ENCODE results near the gene ARID1B. TPM values are rescaled to one million over a fixed set of nuclear protein-coding genes. Genes with fewer than 3 reads are reported as not detected.

The ARID1B gene
- total RNA-seq, 1 donor from 2014 or later, result 62.1 TPM

- Histone ChIP-seq H3K27me3 (no peaks in the 10 kb centered on the region), H3K4me1 (peaks cover 7% of the 10 kb centered on the region), H3K4me2 (no peak overlapping the region), H2AFZ (replicated peaks) (no peak overlapping the region), H3K79me2 (ENCODE audit: low read depth) (no peaks in the 10 kb centered on the region), H3K9ac (no peak overlapping the region), H3K4me3 (no peak overlapping the region), H3K27ac (no peak overlapping the region), H3K9me3 (ENCODE audit: low read depth) (no peaks in the 10 kb centered on the region), H3F3A (ENCODE audit: low read depth) (no peaks in the 10 kb centered on the region), H4K20me1 (ENCODE audit: low read depth) (no peaks in the 10 kb centered on the region), H3K36me3 (no peaks in the 10 kb centered on the region)
- peak overlapping the region; percentile 90 for H3K27ac Mint-ChIP-seq
- H3K9me3 Mint-ChIP-seq, result no peaks in the 10 kb centered on the region
- DNase-seq (ENCODE audit: low spot score), result no peak
- H3K4me3 Mint-ChIP-seq, result no peak overlapping the region
- TF ChIP-seq EZH2phosphoT487 (IDR thresholded peaks at IDR 0.05) (no peak), EZH2 (IDR thresholded peaks at IDR 0.05) (no peak)
- TF ChIP-seq, protein P1, sequence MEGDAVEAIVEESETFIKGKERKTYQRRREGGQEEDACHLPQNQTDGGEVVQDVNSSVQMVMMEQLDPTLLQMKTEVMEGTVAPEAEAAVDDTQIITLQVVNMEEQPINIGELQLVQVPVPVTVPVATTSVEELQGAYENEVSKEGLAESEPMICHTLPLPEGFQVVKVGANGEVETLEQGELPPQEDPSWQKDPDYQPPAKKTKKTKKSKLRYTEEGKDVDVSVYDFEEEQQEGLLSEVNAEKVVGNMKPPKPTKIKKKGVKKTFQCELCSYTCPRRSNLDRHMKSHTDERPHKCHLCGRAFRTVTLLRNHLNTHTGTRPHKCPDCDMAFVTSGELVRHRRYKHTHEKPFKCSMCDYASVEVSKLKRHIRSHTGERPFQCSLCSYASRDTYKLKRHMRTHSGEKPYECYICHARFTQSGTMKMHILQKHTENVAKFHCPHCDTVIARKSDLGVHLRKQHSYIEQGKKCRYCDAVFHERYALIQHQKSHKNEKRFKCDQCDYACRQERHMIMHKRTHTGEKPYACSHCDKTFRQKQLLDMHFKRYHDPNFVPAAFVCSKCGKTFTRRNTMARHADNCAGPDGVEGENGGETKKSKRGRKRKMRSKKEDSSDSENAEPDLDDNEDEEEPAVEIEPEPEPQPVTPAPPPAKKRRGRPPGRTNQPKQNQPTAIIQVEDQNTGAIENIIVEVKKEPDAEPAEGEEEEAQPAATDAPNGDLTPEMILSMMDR (IDR thresholded peaks at IDR 0.05), result no peak
- H3K4me1 Mint-ChIP-seq, result peaks cover 6% of the 10 kb centered on the region
- H3K36me3 Mint-ChIP-seq, result peaks cover 26% of the 10 kb centered on the region
- H3K27me3 Mint-ChIP-seq (ENCODE audit: insufficient read depth, low read depth), result no peaks in the 10 kb centered on the region
Observed at GRCh38 chr6:157108923-157109322, 331.7 kb downstream of the ARID1B start.

GRCh38 chr6:157110607-157111006 is 333.4 kb downstream of the ARID1B start:
- Histone ChIP-seq H3K36me3 (no peaks in the 10 kb centered on the region), H3F3A (ENCODE audit: low read depth) (peaks cover 4% of the 10 kb centered on the region), H3K4me3 (no peak overlapping the region), H3K79me2 (ENCODE audit: low read depth) (no peaks in the 10 kb centered on the region), H3K9ac (no peak overlapping the region), H2AFZ (replicated peaks) (no peak overlapping the region), H3K9me3 (ENCODE audit: low read depth) (no peaks in the 10 kb centered on the region), H3K27ac (no peak overlapping the region), H3K4me2 (no peak overlapping the region), H3K4me1 (peaks cover 7% of the 10 kb centered on the region), H3K27me3 (no peaks in the 10 kb centered on the region), H4K20me1 (ENCODE audit: low read depth) (no peaks in the 10 kb centered on the region)
- TF ChIP-seq EZH2phosphoT487 (IDR thresholded peaks at IDR 0.05) (no peak), EZH2 (IDR thresholded peaks at IDR 0.05) (no peak)
- TF ChIP-seq, protein P1 (IDR thresholded peaks at IDR 0.05), result no peak
- Mint-ChIP-seq H3K9me3 (no peaks in the 10 kb centered on the region), H3K27me3 (ENCODE audit: insufficient read depth, low read depth) (no peaks in the 10 kb centered on the region), H3K4me3 (no peak overlapping the region), H3K36me3 (peaks cover 23% of the 10 kb centered on the region), H3K4me1 (peaks cover 6% of the 10 kb centered on the region), H3K27ac (peak overlapping the region; percentile 33)
- DNase-seq (ENCODE audit: low spot score), result no peak

DNA sequence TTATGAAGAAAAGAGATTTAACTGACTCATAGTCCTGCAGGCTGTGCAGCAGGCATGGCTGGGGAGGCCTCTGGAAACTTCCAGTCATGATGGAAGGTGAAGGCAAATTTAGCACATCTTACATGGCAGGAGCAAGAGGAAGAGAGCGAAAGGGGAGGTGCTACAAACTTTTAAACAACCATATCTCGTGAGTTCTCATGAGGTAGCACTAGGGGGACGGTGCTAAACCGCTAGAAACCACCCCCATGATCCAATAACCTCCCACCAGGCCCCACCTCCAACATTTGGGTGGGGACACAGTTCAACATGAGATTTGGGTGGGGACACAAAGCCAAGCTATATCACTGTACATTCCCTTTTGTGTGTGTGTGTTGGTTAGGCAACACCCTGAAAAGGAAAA is 336.2 kb downstream of the ARID1B start:
- H3K4me3 Mint-ChIP-seq, result no peak overlapping the region
- no peak overlapping the region for H3K27ac Mint-ChIP-seq
- Histone ChIP-seq H3K9ac (no peak overlapping the region), H3K27ac (no peak overlapping the region), H3K79me2 (ENCODE audit: low read depth) (peaks cover 6% of the 10 kb centered on the region), H4K20me1 (ENCODE audit: low read depth) (peaks cover 10% of the 10 kb centered on the region), H3K36me3 (no peaks in the 10 kb centered on the region), H3K4me3 (no peak overlapping the region), H2AFZ (replicated peaks) (no peak overlapping the region), H3F3A (ENCODE audit: low read depth) (peaks cover 4% of the 10 kb centered on the region), H3K4me2 (no peak overlapping the region), H3K4me1 (peaks cover 17% of the 10 kb centered on the region), H3K9me3 (ENCODE audit: low read depth) (no peaks in the 10 kb centered on the region), H3K27me3 (no peaks in the 10 kb centered on the region)
- DNase-seq (ENCODE audit: low spot score), result no peak
- no peaks in the 10 kb centered on the region for H3K27me3 Mint-ChIP-seq (ENCODE audit: insufficient read depth, low read depth)
- H3K9me3 Mint-ChIP-seq, result no peaks in the 10 kb centered on the region
- no peak for TF ChIP-seq EZH2phosphoT487 (IDR thresholded peaks at IDR 0.05)
- peaks cover 23% of the 10 kb centered on the region for H3K36me3 Mint-ChIP-seq
- H3K4me1 Mint-ChIP-seq, result peaks cover 16% of the 10 kb centered on the region

GRCh38 chr6:157116426-157116825 is 339.2 kb downstream of the ARID1B start:
- no peaks in the 10 kb centered on the region for H3K27me3 ChIP-seq
- H2AFZ ChIP-seq (replicated peaks), result no peak overlapping the region
- H3K4me1 ChIP-seq, result peaks cover 17% of the 10 kb centered on the region
- Mint-ChIP-seq H3K27ac (peak overlapping the region; percentile 33), H3K36me3 (peaks cover 24% of the 10 kb centered on the region), H3K4me3 (no peak overlapping the region), H3K4me1 (peaks cover 16% of the 10 kb centered on the region), H3K27me3 (ENCODE audit: insufficient read depth, low read depth) (no peaks in the 10 kb centered on the region), H3K9me3 (no peaks in the 10 kb centered on the region)
- no peak overlapping the region for H3K27ac ChIP-seq
- DNase-seq (ENCODE audit: low spot score), result peak; percentile 24
- peak overlapping the region; percentile 44 for H3K4me2 ChIP-seq
- no peaks in the 10 kb centered on the region for H3K36me3 ChIP-seq
- H3K9ac ChIP-seq, result no peak overlapping the region
- no peaks in the 10 kb centered on the region for H3K9me3 ChIP-seq (ENCODE audit: low read depth)
- TF ChIP-seq, protein P1 (IDR thresholded peaks at IDR 0.05), result no peak
- TF ChIP-seq EZH2phosphoT487 (IDR thresholded peaks at IDR 0.05) (no peak), EZH2 (IDR thresholded peaks at IDR 0.05) (no peak)
- no peak overlapping the region for H3K4me3 ChIP-seq
- peaks cover 10% of the 10 kb centered on the region for H4K20me1 ChIP-seq (ENCODE audit: low read depth)
- peaks cover 4% of the 10 kb centered on the region for H3F3A ChIP-seq (ENCODE audit: low read depth)
- peaks cover 6% of the 10 kb centered on the region for H3K79me2 ChIP-seq (ENCODE audit: low read depth)

All from neural progenitor cell (in vitro differentiated cells).